Measurements from ENCODE around the gene PIRT.

- TF ChIP-seq SMC3 (IDR thresholded peaks at IDR 0.05) = no peak
- TF ChIP-seq POLR2AphosphoS2 (conservative IDR thresholded peaks at IDR 0.05; ENCODE audit: low read length) = no peak
- no peak for TF ChIP-seq USF2 (IDR thresholded peaks at IDR 0.05)
- no peak for TF ChIP-seq CTCF (IDR thresholded peaks at IDR 0.05)
- no peak for TF ChIP-seq MAX (IDR thresholded peaks at IDR 0.05)
- no peak for TF ChIP-seq GATA3 (IDR thresholded peaks at IDR 0.05; ENCODE audit: borderline replicate concordance)
- no peak for TF ChIP-seq MYC (IDR thresholded peaks at IDR 0.05; ENCODE audit: borderline replicate concordance, low read length)
- no peak for TF ChIP-seq EP300 (IDR thresholded peaks at IDR 0.05)
Observed at GRCh38 chr17:10798910-10799309, 39.0 kb downstream of the PIRT start.
